ENCODE results near the gene CYP17A1.
"Not testable (repeated sequence)": the region's sequence is repeated elsewhere in the genome, so short reads cannot be mapped to it uniquely, and the experiment has no call there.

Gene CYP17A1

DNA sequence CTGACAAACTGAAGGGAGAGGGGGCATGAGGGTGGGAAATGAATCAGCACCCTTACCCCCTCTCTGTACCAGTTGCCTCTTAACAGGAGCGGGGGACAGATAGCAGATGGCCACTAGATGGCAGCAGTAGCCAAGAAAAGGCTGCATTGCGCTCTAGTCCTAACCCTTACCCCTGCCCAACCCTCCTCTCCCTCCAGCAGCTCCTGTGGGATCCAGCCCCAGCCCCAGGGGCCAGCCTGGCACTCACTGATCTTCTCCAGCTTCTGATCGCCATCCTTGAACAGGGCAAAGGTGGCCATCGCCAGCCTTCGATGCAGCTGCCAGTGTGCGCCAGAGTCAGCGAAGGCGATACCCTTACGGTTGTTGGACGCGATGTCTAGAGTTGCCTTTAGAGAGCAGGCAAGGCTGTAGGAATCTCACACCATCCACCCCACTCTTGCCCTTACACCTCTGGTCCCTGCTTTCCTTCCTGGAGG, 2.2 kb downstream of the CYP17A1 start:
- DNase-seq (ENCODE audit: low read depth in 2 of 2), result peak; percentile 56 to 76

DNA sequence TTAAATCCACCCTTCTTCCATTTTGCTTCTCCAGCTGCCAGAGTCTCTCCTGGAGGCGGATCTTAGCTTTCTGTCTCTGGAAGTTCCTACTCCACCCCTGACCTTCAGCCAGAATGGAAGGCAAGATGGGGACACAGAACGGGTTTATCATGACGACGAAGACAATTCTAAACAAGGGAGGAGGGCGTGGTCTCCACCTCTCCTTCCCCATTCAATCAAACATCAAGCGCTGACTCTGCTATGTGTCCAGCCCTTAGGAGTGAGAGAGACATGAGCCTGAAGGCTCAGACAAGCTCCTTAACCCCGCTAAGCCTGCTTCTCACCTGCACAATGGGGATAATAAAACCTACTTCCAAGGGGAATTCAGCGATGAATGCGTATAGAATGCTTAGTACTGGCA, 3.1 kb downstream of the CYP17A1 start:
- DNase-seq (ENCODE audit: low read depth in 2 of 2), result no peak

DNA sequence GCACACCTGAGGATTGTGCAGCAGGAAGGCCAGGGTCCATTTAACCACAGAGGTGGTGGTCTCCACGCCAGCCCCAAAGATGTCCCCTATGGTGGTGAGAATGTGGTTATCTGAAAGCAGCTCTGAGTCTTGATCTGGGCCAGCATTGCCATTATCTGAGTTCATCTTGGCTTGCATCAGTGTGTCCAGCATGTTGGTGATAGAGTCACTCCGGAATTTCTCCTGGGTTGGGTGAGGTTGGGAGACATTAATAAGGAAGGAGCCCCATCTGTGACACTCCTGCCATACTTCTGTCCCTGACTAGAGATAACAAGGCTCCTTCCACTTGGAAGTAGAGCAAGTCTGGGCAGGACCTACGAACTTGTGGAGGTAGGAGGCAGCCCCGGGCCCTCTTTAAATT, 4.2 kb downstream of the CYP17A1 start:
- no peak for DNase-seq (ENCODE audit: low read depth in 2 of 2)

DNA sequence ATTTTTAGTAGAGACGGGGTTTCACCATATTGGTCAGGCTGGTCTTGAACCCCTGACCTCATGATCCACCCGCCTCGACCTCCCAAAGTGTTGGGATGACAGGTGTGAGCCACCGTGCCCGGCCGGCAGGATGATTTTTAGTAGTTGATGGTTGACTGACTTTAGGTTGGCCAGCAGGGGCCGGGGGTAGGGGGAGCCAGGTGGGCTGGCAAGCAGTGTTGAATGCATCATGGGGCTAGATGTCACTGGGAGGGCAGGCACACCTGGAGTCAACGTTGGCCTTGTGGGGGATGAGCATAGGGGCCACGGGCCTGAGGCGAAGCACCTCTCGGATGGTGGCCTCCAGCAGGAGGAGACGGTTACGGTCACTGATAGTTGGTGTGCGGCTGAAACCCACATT, 5.0 kb downstream of the CYP17A1 start:
- DNase-seq (ENCODE audit: low read depth in 2 of 2), result no peak

DNA sequence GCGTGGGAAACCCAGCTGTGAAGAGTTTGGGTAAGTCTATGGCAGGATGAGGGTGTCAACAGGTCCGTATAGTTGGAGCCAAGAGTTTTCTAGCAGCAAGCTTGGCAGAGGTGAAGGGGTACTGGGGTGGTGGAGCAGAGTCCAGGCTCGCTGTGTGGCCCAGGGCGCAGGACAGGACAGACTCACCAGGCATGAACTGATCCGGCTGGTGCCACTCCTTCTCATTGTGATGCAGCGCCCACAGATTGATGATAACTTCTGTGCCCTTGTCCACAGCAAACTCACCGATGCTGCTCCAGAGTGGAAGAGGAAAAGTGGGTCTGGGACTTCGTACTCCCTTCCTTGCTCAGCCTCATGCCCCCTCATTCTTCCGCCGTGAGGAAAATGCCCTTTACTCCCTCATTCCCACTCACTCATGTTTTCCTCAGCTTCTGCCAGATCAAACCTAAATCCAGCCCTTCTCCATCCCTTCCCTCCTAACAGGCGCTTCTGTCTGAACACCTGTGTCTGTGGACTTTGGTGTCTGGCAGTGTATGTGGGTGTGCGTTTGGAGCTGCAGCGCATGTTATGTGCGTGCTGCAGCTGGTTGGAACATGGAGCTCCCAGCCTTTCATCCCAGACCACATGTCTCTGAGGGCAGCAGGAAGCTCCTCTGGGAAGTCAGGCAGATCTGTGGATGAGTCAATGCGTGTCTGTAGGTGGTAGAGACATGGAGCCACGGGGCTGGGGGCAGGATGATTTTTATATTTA, 5.7 kb downstream of the CYP17A1 start:
- DNase-seq (ENCODE audit: low read depth in 2 of 2), result no peak

DNA sequence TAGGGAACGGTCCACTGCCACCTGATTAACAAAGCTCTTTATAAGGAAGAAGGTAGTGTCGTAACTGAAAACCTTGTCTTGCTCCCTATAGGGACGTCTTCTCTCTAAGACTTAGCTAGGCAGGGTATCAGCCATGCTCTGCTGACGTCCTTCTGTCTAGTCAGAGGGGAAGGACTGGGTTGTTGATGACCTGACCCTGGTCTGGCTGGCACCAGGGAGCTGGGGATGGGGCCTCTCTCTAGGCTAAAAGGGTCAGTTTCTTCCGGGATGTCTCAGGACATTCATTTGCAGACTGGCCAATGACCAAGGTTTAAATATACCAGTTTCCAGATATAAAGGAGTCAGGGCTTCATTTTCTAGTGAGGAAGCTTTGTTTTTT, 9.6 kb downstream of the CYP17A1 start:
- no peak for DNase-seq (ENCODE audit: low read depth in 2 of 2)

DNA sequence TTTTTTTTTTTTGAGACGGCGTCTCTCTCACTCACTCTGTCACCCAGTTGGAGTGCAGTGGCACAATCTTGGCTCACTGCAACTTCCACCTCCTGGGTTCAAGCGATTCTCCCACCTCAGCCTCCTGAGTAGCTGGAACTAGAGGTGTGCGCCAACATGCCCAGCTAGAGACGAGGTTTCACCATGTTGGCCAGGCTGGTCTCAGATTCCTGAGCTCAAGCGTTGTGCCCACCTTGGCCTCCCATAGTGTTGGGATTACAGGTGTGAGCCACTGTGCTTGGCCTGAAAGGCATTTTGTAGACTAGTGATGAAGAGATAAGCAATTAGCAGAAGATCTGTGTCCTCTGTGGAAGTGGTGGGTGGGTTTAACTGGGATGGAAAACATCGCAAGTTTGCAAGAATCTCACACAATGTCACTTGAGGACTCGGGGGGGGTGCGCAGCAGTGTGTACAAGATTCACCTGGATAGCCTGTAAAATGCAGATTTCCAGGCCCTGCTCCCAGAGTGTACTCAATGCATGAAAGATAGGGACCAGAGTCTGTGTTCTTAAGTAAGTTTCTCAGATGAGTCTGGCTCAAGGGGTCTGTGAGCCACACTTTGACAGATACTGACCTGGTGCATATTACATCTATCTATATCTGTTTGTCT, 10.9 kb downstream of the CYP17A1 start:
- DNase-seq (ENCODE audit: low read depth in 2 of 2), result no peak

DNA sequence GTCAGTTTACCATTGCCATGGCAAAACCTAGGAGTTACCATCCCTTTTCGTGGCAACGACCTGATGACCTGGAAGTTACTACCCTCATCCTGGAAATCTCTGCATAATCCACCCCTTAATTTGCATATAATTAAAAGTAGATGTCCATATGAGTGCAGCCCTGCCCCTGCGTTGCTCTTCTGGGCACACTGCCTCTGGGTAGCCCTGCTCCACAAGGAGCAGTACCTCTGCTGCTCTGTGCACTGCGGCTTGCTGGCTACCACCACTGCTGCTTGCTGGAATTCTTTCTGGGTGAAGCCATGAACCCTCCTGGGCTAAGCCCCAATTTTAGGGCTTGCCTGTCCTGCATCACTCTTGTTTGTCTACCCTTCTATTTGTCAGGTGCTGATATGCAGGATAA, 12.5 kb downstream of the CYP17A1 start:
- DNase-seq (ENCODE audit: low read depth in 2 of 2), result no peak

DNA sequence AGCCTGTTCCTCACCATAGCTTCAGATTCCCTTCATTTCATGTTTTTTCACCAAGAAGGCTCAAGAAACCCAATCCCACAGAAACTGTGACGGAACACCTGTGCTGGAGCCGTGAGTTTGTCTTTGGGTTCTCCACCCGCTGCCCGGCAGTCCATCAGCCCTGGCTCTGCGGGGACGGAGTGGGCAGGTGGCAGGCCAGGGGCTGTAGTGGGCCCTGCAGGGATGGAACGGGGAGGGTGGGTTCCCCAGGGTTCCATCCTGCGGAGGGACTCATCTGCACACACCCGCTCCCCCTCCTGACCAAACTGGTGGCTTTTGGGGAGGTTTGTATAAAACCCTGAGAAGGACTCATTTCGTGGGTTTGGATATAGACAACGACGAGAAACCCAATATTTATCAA, 15.0 kb downstream of the CYP17A1 start:
- DNase-seq (ENCODE audit: low read depth in 2 of 2), result no peak

DNA sequence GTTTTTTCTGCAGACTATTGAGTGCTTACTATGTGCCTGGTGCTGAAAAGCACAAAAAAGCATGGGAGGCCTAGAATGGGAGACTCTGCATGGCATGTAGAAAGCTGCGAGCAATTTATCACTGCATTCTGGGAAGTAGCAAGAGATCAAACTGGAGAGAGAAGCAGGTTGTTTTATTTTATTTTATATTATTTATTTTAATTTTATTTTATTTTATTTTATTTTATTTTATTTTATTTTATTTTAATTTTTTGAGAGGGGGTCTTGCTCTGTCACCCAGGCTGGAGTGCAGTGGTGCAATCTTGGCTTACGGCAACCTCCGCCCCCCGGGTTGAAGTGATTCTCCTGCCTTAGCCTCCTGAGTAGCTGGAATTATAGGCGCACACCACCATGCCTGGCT, 17.2 kb downstream of the CYP17A1 start:
- not testable (repeated sequence) for DNase-seq (ENCODE audit: low read depth in 2 of 2)

DNA sequence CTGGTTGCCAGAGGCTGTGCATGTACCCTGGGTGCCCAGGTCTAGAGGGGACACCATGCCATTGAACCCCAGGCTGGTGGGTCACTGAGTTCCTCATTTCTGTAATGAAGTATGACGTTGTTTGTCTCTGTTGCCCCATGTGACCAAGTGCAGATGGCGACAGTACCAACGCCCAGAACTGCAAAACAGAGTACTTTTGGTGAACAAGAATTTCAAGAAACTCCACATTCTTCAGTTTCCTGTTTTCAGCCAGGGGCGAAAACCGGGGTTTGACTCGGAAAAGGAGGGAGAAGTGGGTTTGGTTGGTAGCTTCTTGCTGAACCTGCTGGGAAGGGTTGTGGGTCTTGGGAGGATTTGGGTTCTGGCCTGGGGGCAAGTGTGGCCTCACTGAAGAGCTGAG, 18.2 kb downstream of the CYP17A1 start:
- no peak for DNase-seq (ENCODE audit: low read depth in 2 of 2)

DNA sequence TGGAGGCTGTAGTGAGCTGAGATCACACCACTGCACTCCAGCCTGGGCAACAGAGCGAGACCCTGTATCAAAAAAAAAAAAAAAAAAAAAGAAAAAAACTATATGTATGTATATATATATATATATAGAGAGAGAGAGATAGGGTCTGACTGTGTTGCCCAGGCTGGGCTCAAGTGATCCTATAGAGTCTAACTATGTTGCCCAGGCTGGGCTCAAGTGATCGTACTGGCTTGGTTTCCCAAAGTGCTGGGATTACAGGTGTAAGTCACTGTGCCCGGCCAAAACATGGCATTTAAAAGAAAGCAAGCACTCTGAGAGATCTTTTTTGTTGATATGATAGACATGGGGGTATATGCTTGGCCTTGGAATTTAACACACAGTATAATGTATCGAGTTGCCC, 20.0 kb downstream of the CYP17A1 start:
- no peak for DNase-seq (ENCODE audit: low read depth in 2 of 2)

DNA sequence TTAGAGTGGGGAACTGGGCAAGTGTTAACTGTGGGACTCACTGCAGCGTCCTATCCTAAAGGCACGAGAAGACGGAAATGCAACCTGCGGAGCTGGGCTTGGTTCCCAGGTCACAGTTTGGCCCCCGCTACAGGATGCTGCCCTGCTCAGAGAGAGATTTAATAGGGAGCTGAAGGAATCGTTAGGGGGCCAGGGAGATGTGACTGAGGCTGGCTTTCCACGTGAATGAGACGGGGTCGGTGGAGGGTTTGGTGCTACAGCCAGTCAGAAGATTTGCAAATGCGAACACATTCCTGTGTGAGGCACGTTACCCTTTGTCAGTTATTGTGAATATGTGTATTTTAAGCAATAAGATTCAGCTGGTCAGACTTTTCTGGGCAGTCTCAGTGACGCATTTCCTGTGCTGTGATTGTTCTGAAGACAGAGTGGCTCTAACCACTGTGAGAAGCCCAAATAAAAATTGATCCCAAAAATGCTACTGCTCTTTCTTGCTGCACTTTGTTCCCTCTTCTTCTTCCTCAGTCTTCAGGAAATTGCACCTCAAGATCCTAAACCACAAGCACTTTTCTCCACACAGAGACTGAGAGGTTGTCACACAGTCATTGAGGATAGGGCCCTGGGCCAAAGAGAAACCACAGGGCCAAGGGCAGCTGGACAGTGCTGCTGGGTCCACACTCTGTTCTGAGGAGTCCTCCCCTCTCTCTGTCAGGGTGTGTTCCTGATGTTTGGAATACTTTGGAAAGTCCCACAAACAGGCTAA, 21.2 kb downstream of the CYP17A1 start:
- DNase-seq (ENCODE audit: low read depth in 2 of 2), result no peak

DNA sequence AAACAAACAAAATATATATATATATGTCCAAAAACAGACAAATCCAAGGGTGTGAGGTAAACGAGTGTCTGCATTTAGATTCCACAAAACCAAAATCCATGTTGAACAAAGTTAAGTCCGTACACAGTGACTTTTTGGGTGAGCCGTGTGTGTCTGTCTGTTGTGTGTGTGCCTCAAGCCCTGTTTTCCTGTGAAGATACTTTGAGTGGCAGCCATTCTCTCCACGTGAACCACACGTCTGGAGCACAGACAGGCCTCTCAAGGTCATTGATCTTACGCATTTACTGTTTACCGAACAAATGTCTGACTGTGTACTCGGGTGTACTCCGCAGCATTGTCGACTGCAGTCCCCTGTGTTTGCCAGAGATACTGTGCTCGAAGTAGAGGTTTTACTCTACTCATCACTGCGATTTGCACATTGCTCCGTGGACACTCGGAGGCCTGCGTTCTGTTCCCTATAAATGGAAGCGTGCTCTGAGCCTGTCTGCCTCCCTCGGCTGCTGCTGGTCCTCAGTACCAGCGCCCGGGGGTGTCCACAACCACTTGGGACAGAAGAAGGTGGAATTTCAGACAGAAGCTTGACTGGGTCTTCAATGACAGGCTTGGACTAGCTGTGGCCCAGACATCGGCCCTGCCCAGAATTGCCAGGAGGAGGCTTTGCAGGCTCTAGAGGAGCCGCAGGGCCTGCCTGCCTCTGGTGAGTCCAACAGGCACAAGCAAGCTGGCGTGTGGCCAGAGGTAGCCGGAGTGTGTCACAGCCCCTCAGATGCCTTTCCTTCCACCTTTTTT, 22.1 kb downstream of the CYP17A1 start:
- no peak for DNase-seq (ENCODE audit: low read depth in 2 of 2)

DNA sequence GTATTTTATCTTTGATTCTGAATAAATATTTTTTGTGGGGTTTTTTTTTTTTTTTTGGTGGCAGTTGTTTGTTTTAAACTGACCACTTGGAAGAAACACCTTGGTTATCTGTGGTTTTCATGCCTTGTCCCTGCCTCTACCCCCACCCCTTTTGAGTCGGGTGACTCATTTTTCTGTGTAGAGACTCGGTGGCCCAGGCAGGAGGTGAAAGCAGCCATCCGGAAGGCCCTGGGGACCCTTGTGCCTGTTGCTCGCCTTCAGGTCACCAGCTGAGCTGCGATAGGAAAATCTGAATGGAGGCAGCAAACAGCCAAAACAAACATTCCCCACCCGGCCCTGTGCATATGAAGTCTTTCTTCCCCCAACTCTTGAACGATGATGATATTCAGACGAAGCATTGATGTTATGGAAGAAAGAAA, 22.8 kb downstream of the CYP17A1 start:
- DNase-seq (ENCODE audit: low read depth in 2 of 2), result no peak

DNA sequence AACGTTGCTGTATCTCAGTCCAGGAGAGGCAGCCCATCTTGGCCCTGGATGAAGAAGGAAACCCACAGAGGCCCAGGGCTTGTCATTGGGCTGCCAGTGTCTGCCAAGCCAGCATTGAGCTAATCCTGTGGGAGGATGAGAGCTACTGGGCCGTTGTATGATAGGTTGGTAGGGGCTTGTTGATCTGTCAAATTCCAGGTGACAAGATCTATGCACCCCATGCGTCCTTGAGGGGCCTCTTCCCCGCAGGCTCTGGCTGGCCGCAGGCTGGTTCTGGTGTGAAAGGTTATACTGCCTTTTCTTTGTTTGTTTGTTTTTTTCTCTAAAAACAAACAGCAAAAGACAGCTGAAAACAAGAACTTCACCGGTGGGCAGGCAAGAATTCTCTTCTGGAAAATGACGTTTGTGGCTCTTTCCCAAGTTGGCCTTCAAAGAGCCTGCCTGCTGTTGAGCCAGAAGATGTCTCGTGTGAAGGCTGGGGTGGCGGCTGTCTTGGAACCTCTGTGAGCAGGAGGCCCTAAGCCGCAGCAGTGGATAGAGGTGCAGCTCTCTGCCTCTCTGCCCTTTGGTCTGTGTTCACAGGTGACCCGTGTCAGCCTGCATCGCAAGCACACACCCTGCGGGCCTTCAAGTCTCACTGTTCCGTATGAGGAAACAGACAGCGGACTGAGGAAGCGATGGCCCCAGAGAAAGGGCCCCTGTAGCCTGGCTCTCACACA, 23.3 kb downstream of the CYP17A1 start:
- DNase-seq (ENCODE audit: low read depth in 2 of 2), result no peak

DNA sequence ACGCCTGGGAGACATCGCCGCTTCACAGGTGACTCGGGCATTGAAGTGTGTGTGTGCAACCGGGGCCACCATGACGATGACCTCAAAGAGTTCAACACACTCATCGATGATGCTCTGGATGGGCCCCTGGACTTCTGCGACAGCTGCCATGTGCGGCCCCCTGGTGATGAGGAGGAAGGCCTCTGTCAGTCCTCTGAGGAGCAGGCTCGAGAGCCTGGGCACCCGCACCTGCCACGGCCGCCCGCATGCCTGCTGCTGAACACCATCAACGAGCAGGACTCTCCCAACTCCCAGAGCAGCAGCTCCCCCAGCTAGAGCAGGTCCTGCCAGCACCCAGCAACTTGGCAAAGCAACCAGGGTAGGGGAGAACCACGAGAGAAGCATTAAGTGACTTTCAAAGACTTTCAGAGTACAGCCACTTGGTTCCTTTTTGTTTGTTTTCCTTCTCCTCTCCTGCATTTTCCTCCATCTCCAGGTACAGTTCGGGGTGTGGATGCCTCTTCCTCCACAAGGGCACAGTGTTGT, 24.1 kb downstream of the CYP17A1 start:
- DNase-seq (ENCODE audit: low read depth in 2 of 2), result no peak

DNA sequence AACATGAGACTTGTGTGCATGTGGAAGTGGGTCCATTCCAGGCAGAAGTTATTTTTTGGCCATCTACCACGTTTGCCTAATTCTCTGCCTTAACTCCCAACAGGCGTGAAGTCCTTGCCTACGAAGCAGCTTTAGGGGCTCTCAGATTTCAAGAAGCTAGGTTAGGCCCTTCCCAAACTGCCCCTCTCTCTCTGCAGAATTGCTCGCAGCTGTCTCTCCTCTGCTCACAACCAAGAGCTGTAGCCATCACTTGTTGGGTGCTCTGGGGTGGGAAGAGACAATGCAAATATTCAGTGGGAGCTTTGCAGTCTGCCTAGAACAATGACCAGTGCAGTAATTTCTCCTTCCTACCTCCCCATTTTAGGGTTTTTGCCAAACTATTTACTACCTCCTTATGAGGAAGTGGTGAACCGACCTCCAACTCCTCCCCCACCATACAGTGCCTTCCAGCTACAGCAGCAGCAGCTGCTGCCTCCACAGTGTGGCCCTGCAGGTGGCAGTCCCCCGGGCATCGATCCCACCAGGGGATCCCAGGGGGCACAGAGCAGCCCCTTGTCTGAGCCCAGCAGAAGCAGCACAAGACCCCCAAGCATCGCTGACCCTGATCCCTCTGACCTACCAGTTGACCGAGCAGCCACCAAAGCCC, 24.9 kb downstream of the CYP17A1 start:
- no peak for DNase-seq (ENCODE audit: low read depth in 2 of 2)

DNA sequence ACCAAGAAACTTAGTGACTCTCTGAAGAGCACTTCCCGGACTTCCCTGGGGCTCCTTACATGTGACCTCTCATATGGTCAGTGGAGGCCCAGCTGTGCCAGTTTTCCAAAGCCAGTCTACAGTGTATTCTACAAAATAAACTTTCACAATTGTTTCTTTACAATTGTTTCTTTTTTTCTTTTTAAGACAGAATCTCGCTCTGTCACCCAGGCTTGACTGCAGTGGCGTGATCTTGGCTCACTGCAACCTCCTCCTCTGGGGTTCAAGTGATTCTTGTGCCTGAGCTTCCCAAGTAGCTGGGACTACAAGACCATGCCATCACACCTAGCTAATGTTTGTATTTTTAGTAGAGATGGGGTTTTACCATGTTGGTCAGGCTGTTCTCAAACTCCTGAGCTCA, 25.9 kb downstream of the CYP17A1 start:
- DNase-seq (ENCODE audit: low read depth in 2 of 2), result no peak

DNA sequence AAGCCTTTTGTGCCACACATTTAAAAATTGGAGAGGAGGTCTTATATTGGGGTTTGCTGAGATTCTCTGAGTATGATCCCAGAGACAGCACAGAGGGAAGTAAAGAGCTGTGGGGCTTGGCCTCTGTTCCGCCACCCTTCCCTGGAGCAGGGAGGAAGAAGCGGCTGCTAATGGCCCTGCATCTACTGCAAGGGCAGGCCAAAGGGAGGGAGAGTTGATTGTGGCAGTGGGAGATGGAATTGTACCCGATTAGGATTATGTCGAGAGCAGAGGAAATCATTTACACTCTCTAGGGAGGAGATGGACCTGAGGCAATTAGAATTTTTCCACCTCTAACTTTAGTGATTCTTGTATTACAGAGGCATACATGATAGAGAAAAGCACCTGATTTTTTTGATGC, 28.8 kb downstream of the CYP17A1 start:
- DNase-seq (ENCODE audit: low read depth in 2 of 2), result no peak
